NCI-H748 treated with DMSO at 0.1 percent for 48 hours (cell line): ENCODE results near the gene LRRC8E.

Experiments used
- DNase-seq: peaks from one replicate; lab custom pipeline; 2025; lab: John Stamatoyannopoulos, UW

The LRRC8E gene

GRCh38 chr19:7932276-7932929 is 44.1 kb downstream of the LRRC8E start:
- no peak for DNase-seq

- DNase-seq: no peak
These were observed 44.6 kb downstream of the LRRC8E start for GRCh38 chr19:7932930-7933300.

- no peak for DNase-seq
These were observed 45.1 kb downstream of the LRRC8E start for GRCh38 chr19:7933411-7933810.

GRCh38 chr19:7933828-7934725 is 45.8 kb downstream of the LRRC8E start:
- no peak for DNase-seq

GRCh38 chr19:7934766-7935165 is 46.5 kb downstream of the LRRC8E start:
- no peak for DNase-seq

GRCh38 chr19:7940841-7941240 is 52.5 kb downstream of the LRRC8E start:
- no peak for DNase-seq

GRCh38 chr19:7941895-7942596 is 53.7 kb downstream of the LRRC8E start:
- DNase-seq: no peak

GRCh38 chr19:7942981-7943443 is 54.7 kb downstream of the LRRC8E start:
- no peak for DNase-seq

GRCh38 chr19:7943444-7944176 is 55.3 kb downstream of the LRRC8E start, which contains the start of gene TIMM44:
TIMM44 (minus strand) TSS chr19:7943666; CDS start chr19:7943651, 15 bp downstream.
- peak; percentile 92 for DNase-seq

- peak; percentile 60 for DNase-seq
These were observed 56.0 kb downstream of the LRRC8E start for GRCh38 chr19:7944177-7944761.

- no peak for DNase-seq
These were observed 59.6 kb downstream of the LRRC8E start for GRCh38 chr19:7947939-7948338.
